HG02759 (cell line): ENCODE data around the gene SLCO3A1.

Experiments used
- ATAC-seq: cut with Tn5 transposase; IDR thresholded peaks from one replicate; pipeline ENCODE4 v1.9.1; 2021; ENCODE audit warnings: mild to moderate bottlenecking, moderate library complexity; ENCODE audit not compliant: unreplicated experiment

SLCO3A1 gene

DNA sequence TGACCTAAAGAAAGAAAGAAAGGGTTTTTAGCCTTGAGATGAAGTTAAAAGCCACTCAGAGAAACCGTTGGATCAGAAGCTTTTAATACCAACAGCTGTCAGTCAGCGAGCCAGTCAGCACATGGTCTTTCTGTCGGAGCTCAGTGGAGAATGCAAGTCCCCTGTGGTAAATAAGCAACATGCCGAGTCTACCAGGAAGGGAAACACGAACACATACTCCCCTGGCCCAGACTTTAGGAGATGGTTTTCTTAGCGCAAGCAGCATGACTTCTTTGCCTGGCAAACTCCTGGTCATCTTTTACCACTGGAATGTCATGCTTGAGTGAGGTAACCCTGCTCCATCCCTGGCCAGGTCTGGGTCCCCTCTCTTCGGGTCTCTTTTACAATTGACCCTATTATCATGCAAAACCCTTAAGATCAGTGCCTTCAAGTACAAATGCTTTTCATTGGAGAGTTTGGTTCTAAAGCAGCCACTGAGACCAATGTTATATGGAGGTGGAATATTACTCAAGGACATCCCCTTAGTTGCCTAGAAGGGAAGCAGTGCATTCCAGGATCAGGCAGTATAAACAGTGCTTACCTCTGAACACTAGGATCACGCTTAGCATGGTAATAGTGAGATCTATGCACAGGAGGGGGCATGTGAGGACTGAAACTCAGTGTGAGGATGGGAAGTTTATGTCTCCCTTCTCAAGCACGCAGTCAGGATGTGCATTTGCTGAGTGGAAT, 28.2 kb downstream of the SLCO3A1 start:
- no peak for ATAC-seq

DNA sequence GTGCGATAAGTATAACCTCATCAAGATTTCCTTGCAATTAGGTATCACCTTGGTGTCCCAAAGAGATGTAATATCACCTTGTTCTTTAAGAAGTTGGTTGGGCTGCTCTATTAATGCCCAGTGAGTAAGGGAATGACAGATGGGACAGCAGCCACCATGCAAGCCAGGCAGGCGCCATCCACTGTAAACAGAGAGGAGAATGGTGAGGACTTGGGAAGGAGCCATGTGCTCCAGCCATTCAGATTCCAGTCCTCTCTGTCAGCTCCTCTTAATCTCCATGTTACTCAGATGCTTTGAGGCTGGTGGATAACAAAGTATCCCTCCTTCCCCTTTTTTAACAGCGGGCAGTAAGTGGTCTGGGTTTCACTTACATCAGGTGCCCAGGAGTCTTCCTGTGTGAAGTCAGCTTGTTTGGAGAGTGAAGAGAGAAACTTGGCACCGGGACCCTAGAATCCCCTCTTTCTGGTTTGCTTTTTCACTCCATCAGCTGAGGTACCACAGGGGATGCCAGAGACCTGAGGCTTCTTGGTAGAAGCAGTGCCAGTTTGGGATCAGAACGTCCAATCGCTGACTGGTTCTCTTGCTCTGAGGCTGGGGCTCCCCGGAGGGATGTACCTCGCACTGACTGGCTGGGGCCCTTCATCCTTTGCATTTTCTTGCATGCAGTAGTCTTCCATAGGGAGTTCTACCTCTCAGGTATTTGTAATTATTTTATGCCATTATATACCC, 29.5 kb downstream of the SLCO3A1 start:
- no peak for ATAC-seq

DNA sequence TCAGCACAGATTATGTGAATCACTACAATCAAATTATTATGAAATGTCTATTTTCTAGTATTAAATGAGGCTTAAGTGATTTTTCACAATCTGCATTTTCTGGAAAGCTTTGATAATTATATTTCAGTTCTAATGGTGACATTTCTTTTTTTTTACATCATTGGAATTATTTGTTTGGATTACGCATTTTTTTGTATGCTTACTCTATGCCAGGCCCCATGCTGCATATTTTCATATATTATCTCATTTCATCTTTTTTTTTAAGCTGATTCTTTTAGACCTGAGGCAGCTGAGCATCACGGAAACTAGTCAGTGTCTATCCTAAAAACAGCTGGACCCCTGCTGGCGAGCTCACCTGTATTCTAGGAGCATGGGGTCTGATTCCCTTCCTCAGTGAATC, 31.1 kb downstream of the SLCO3A1 start:
- ATAC-seq = no peak

DNA sequence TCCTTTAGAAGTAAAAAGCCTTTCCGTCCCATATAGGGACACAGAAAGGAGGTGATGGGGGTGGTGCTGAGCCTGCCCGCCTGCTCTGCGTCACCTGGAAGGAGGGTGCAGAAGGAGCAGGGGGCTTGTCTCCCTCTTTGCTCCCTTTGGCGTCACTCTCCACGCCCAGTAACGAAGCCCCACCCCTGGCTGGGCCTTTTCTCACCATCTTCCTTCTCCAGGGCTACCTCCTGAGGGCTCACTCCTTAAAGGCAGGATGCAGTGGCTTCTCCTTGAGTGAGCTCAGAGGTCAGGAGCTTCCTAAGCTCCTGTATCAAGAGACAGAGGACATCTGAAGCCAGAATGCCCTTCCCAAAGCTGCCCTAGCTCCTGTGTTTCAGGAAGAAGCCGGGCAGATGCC, 31.5 kb downstream of the SLCO3A1 start:
- no peak for ATAC-seq

DNA sequence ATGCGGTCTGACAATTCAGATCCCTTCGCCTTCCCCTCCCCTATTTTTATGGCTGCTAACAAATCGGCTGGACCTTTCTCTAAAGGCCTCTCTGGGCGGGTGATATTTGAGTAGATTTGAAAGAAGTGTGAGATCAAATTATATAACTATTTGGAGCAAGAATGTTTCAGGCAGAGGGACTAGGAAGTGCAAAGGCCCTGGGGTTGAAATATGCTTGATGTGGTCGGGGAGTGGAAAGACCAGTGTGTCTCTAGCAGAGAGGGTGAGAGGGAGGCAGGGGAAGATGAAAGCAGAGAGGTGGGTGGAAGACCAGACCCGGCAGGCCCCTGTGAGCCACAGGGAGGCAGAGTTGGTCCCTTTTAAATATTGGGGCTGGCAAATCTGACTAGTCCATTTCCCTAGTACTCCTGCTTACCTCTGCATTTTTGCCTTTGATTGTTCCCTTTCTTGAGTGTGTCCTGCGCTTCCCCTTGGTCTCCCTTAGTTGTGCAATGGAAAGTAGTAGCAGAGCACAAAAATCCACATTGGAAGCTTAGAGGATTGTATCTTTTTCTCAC, 32.3 kb downstream of the SLCO3A1 start:
- no peak for ATAC-seq

DNA sequence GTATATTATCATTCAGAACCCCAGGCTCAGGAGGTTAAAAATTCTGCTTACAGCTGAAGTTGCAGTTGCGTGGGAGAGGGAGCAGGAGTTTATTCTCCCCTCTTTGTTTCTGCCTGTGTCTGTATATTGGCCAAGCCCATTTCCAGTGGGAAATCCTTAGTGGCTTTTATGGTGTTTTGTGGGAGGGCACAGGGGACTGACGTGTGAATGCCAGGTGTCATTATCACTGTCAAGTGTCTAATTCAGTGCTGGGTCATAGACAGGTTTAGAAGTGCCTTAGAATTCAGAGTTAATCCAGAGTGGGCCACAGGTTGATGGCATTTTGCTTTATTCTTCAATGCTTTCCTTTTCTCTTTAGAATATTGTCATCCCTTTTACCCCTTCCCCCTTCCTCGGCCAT, 33.4 kb downstream of the SLCO3A1 start:
- ATAC-seq = no peak

DNA sequence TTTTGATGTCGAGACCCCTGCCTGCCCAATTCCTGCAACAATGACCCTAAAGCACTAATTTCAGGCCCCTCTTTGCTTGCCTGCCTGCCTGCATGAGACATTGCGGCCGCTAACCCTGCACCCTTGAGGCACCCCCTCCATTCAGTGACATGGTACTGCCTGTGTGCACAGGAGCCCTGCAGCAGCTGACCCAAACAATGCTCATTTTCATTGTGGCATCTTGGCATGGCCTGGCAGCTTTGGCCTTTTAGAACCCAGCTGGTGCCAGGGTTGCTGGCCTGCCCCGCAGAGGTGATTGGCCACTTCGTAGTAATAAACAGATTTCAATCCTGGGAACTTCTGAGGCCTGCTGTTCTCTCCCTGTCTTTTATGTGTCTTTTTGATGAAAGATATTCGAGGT, 33.8 kb downstream of the SLCO3A1 start:
- no peak for ATAC-seq

DNA sequence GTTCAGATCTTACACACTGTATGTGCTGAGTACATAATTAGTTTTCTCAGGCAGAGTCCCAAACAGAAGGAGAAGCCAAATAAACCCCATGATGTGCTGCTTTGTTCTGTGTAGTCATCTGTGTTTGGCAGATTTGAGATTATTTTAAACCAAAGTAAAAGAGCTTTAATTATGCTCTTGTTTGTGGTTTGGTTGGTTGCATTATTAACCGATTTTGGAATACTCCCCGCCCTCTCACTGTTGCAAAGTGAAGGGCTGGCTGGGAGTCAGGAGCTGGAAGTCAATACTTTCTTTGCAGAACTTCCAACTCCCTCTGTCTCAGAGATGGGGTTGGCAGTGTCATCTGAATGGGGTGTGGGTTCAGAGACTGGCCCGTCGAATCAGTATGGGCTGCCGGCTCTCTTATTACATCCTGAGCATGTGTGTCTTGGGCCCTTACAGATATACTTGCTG, 34.4 kb downstream of the SLCO3A1 start:
- ATAC-seq = no peak

DNA sequence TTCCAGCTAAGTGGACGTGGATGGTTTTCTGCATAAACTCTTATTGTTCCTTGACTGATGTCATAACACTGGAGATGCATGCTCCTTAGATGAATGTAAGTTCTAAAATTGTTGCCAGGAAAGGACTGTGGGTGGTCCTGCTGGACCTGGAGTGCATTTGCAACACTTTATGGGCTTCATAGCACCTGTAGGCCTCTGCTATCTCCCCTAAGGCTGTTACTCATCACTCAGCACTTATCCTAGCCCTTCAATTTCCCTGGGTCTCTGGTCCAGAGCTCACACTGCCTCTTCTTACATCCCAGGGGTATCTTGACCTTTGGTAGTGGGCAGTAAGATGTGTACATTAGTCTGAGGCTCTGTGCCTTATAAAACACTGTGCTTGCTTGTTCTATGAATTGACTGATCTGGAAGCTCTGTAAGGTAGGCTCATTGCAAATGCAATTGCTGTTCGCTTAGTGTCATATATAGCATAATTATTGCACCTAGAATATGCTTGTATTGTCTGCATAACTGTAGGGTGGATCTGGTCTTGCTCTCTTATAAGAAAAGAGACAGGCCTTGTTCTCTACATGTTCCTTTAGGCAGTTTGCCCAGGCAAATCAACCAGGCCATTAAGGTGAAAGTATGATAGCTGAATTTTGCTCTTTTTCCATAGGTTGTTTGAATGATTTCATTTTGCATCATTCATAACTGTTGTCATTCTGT, 35.8 kb downstream of the SLCO3A1 start:
- ATAC-seq = no peak

DNA sequence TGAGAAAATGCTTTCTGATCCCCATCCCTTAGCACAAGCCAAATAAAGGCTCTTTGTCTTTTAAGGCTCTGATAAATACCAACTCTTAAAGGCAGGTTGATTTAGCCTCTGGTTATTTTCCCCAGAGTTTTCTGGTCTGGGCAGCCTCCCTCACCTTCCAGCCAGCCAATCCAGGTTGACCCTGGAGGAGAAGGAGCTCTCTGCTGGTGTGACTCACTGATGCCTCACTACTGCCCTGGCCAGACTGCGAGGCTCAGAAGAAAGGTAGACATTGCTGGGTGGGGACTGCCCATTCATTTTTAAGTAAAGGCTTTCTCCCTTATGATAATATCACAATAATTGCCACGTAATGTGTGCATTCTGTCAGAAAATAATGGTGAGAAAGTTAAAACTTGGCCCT, 37.1 kb downstream of the SLCO3A1 start:
- ATAC-seq = no peak

DNA sequence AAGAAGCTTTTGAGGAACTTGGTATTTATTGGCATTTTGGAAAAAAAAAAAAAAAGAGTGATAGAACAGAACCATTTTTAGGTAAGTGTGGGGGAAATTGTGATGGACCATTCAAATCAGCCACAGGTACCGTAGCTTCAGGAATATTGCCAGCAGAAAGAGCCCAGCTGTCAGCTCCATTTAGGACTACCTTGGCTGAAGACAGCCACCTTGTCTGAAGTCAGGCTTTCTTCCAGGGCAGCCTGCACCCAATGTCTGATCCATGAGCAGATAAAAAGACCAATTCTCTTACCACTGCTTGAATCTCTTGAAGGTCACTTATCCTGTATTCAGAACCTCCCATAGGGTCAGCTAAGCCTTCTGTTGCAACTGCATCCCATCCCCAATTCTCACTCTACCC, 37.6 kb downstream of the SLCO3A1 start:
- ATAC-seq = no peak

DNA sequence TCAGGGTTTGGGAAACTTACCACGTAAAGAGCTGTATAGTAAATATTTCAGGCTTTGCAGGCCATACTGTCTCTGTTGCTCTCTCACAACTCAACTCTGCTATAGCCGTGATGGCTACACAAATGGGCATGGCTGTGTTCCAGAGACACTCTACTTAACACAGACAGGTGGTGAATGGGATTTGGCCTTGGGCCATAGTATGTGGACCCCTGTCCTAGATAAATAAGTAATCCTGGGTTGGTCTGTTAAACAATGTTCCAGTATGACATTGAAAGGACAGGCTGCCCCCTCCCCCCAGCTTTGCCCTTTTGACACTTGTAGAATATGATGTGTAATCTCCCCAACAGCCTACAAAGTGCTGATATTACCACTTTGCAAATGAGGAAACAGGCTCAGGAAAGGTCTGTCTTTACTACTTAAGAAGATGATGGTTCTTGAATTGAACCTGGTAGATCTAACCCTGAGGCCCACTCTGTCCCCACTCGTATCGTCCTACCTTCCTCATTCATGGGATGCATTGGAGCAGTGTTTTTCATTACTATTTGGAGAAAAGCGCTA, 38.4 kb downstream of the SLCO3A1 start:
- ATAC-seq = no peak

DNA sequence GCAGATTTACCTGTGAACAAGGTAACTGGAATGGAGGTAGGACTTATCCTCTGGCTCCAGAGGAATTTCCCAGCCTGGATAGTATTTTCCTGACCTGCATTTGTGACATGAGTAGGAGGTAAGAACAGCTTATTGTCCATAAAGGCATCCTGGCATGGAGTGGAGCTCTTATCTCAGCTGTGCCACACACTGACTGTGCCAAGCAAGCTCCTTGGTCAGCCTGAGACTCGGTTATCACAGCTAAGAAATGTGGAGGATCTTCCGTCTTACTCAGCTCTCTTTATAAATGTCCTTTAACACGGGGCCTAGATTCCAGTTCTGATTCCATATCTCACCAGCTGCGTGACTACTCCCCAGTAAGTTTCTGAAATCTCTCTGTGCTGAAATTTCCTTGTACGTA, 38.9 kb downstream of the SLCO3A1 start:
- no peak for ATAC-seq

DNA sequence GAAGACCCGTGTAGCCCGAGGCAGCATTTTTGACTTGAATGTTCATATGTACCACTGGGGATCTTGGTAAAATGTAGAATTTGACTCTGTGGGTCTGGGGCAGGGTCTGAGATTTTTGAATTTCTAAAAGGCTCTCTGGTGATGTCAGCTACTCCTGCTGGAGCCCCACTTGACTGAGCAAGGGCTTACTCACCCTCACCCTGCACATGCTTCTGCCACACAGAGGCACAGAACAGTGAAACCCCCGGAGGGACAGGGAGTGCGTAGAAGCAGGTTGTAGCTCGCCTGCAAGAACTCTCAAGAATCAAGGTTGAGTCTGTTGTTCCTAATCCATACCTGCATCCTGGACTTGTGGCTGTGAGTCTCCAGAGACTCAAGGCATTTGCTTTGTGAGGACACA, 41.1 kb downstream of the SLCO3A1 start:
- no peak for ATAC-seq

DNA sequence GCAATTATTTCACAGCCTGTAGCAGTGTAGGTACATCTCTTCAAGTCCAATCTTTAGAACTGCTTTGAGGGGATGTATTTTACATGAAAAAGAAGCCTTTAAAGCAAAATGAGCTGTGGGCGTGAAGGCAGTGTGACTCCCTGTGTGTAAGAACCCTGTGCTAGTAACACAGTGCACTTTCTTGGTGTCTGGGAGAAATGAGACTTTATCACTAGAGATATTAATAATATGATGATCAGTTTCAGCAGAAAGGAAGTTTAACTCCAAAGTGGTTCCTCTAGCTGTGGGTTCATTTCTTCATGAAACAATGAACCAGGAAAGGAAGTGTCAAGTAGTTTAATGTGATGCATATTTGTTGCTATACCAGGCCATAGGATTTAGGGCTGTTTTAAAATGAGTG, 41.5 kb downstream of the SLCO3A1 start:
- ATAC-seq = no peak

DNA sequence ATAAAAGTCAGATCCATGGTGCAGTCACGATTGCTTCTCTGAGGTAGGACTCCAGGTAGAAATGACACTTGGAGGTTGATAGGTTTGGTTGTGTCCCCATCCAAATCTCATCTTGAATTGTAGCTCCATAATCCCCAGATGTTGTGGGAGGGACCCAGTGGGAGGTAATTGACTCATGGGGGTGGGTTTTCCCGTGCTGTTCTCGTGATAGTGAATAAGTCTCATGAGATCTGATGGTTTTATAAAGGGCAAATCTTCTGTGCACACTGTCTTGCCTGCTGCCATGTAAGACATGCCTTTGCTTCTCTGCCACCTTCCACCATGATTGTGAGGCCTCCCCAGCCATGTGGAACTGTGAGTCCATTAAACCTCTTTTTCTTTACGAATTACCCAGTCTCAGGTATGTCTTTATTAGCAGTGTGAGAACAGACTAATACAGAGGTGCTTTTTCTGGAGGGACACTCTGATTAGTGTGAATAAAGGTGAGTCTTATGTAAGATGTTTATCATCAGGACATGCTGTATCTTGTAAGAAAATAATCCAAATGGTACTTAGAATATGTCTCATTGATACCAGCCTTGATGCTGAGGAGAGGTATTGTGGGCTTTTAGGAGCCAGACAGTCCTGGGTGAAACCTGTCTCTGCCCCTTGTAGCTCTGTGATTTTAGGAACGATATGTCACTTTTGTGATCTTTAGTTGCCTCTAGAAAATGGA, 43.0 kb downstream of the SLCO3A1 start:
- no peak for ATAC-seq

DNA sequence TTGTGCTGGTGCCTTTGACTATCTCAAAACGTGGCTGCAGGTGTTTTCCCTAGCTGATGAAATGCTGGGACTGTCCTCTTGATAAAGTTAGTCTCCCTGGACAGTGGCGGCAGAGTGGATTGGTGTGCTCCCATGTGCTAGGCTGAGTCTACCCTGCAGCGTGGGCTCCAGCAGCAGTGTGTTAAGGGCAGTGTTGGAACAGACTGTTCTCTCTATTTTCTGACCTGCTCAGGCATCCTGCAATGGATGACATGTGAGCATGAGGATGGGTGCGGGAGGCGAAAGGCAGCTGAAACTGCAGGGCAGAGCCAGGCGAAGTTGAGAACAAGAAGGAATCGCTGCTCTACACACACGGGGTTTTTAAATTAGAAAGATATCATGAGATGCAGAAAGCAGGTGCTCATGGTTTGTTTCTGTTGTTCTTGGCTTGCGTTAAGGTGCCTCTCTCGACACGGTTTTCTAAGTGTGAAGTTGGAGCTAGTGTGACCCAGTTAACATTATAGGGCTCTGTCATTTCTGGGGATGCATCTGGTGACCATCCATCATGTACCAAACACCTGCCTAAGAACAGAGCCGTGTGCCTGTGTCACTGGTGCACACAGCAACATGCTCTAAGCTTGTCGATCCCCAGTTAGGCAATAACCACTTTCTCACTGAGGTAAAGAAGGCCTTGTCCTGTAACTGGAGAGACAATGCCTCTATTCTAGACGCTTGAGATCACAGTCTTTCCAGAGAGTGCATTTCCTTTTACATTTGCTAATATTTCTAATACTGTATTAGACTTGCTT, 44.3 kb downstream of the SLCO3A1 start:
- no peak for ATAC-seq

DNA sequence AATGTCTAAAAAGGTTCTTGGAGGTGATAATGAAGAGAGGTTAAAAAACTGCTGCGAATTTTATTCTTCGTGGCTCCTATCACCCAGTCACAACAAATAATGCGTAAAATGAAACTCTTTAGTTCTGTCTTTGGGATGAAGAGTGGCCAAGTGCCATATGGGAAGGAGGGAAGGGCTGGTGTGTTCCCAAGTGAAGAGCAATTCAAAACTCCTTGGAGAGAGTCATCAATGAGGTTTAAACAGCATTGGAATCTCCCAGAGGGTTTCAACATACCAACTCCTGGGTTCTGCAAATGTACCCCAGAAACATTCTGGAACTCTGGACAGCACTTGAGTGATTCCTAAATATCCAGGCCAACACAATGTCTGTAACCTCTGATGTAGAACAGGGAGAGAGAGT, 45.3 kb downstream of the SLCO3A1 start:
- no peak for ATAC-seq

DNA sequence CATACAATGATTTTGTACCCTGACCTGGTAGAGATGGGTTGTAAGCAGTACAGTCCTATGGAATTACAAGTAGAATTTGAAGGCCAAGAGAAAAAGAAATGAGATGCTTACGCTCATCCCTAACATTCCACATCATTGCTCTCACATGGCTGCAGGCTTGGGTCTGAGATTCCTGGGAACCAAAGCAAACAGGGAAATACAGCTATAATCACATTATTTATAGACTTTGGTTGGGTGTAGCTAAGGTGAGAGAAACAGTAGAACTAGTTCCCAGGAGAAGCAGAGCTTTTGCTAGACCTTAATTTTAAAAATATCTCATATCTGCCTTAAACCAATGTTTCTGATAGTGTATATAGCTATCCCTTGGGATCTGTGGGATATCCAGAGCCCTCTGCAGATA, 51.4 kb downstream of the SLCO3A1 start:
- ATAC-seq = no peak

DNA sequence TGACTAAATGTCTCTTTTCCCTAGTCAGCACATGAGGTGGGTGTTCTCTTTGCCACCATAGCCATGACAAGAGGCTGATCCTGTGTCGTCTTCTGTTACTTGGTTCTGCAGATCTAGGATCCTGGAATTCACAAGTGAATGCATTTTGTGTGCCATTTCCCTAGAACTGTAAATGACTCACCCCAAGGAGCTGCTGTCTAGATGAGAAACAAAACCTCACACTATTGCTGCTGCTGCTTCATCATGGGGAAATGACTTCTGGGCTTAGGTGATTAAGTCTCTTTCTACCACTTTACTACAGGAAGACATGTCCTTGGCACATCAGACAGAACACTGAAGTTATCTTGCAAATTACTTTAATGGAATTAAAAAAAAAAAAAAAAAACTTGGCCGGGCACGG, 54.9 kb downstream of the SLCO3A1 start:
- ATAC-seq = no peak
